Left ventricle myocardium inferior (tissue), 1 donor: ENCODE data around the gene ZNF264. TPM values are rescaled to one million over a fixed set of nuclear protein-coding genes. Genes with fewer than 3 reads are reported as not detected.

Source experiments
- DNase-seq: peaks from one replicate; pipeline ENCODE4 v3.0.0-alpha.2; 2020
- H3K27ac ChIP-seq: fragments of 200-600 bp; replicated peaks from 2 replicates; pipeline ENCODE4 v1.8.0; 2021
- H3K27me3 ChIP-seq: fragments of 200-600 bp; 2 replicates; pipeline ENCODE4 v1.8.0; 2021; ENCODE audit warnings: low read depth
- H3K36me3 ChIP-seq: fragments of 200-600 bp; 2 replicates; pipeline ENCODE4 v1.8.0; 2021
- H3K4me1 ChIP-seq: fragments of 200-600 bp; 2 replicates; pipeline ENCODE4 v1.8.0; 2021
- H3K4me3 ChIP-seq: fragments of 200-600 bp; 2 replicates; pipeline ENCODE4 v1.8.0; 2021; ENCODE audit warnings: mild to moderate bottlenecking, moderate library complexity
- H3K9me3 ChIP-seq: fragments of 200-600 bp; replicated peaks from 2 replicates; pipeline ENCODE4 v1.8.0; 2021
- intact Hi-C: fragments of 100-400 bp; cut with micrococcal nuclease; formaldehyde crosslinking; loops from one replicate; pipeline ENCODE4 v1.11.0; 2022
- total RNA-seq: library from RNA; stranded (reverse); fragmentation: NEBNext Ultra II Directional; extraction: Animal tissue kit (Norgen Biotek cat#: 25700); gene quantifications from one replicate; pipeline ENCODE4 v1.2.1, GENCODE V29; 2021
- TF ChIP-seq, protein P1 (sequence below): fragments of 200-600 bp; IDR thresholded peaks from 2 replicates; pipeline ENCODE4 v1.8.0; 2021; ENCODE audit warnings: antibody characterized with exemption, mild to moderate bottlenecking, borderline replicate concordance
- donor health status: DM: no; HTN: yes; CAD: no; lungs with severe emphysema.

ZNF264 gene
- total RNA-seq, 1 donor from 2014 or later: 15.5 TPM

DNA sequence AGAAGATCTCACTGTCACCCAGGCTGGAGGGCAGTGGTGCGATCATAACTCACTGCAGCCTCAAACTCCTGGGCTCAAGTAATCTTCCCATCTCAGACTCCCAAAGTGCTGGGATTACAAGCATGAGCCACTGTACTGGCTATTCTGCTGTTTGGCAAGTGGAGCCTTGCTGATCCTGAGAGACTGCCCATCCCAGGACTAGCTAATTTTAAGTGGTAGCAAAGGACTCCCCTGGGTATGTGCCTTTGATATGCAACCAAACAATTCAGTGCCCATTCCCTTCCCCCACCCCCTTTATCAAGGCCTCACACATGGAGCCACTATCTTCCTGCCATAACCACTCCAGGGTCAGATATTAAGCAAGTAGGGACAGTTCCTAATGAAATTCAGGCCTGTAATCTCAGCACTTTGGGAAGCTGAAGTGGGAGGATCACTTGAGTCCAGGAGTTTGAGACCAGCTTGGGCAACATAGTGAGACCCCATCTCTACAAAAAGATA is 72.0 kb downstream of the ZNF264 start:
- intact Hi-C loops: no loop called here
- no peaks in the 10 kb centered on the region for H3K27me3 ChIP-seq
- peaks cover 35% of the 10 kb centered on the region for H3K36me3 ChIP-seq
- H3K27ac ChIP-seq: no peak overlapping the region
- TF ChIP-seq, protein P1, sequence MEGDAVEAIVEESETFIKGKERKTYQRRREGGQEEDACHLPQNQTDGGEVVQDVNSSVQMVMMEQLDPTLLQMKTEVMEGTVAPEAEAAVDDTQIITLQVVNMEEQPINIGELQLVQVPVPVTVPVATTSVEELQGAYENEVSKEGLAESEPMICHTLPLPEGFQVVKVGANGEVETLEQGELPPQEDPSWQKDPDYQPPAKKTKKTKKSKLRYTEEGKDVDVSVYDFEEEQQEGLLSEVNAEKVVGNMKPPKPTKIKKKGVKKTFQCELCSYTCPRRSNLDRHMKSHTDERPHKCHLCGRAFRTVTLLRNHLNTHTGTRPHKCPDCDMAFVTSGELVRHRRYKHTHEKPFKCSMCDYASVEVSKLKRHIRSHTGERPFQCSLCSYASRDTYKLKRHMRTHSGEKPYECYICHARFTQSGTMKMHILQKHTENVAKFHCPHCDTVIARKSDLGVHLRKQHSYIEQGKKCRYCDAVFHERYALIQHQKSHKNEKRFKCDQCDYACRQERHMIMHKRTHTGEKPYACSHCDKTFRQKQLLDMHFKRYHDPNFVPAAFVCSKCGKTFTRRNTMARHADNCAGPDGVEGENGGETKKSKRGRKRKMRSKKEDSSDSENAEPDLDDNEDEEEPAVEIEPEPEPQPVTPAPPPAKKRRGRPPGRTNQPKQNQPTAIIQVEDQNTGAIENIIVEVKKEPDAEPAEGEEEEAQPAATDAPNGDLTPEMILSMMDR: no peak
- no peak for DNase-seq
- H3K4me3 ChIP-seq: no peak overlapping the region
- H3K4me1 ChIP-seq: no peaks in the 10 kb centered on the region
- H3K9me3 ChIP-seq: no peaks in the 10 kb centered on the region

DNA sequence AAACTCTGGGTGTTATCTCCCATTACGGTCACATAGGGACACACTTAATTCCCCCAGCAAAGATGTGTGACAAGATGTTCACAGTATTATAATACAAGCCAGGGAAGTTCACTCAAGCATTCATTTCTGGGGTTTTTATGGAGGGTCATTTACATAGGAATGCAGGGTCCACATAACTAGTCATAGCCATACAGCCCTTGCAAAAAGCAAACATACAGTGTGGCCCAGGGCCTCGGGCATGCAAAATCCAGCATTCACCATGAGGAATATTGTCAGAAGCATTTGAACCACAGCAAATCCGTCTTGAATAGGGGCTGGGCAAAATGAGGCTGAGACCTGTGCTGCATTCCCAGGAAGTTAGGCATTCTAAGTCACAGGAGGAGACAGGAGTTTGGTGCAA is 76.0 kb downstream of the ZNF264 start:
- Histone ChIP-seq H3K36me3 (peaks cover 9% of the 10 kb centered on the region), H3K4me3 (no peak overlapping the region), H3K4me1 (no peaks in the 10 kb centered on the region), H3K27me3 (no peaks in the 10 kb centered on the region), H3K27ac (no peak overlapping the region), H3K9me3 (no peaks in the 10 kb centered on the region)
- intact Hi-C loops: no loop called here
- DNase-seq: no peak
- TF ChIP-seq, protein P1: no peak

DNA sequence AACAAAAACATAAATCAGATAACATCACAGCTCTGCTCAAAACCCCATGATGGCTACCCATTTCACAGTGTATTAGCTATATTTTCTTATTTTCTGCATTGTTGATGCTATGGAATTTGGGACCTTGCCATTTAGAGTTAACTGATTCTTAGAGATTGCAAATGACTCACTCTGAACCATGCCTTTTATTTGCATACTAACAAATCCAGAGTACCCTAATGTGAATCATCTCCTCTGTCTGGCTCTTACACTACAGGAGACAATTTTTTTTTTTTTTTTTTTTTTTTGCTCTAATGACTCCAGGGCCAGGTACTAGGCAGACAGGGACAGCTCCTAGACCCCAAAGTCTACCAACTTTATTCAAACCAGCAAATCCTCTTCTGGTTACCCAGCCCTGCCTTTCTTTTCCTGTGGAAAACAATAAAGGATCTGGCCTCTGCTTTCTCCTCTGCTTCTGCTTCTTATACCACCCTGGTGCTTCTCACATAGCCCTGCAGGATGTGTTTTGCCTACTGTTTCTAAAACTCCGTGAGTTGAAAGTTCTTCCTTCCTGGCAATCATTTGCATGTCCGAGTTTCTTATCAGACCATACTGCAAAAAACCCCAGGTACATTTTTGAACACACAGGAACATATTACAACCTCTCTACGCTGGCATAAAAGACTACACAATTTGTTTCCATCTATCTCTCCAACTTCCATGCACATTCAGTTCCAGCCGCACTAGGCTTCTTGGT is 78.4 kb downstream of the ZNF264 start:
- no peak overlapping the region for H3K27ac ChIP-seq
- H3K9me3 ChIP-seq: no peaks in the 10 kb centered on the region
- H3K27me3 ChIP-seq: no peaks in the 10 kb centered on the region
- TF ChIP-seq, protein P1: no peak
- no peak overlapping the region for H3K4me3 ChIP-seq
- H3K36me3 ChIP-seq: peaks cover 17% of the 10 kb centered on the region
- H3K4me1 ChIP-seq: no peaks in the 10 kb centered on the region
- DNase-seq: no peak
- intact Hi-C loops: no loop called here

DNA sequence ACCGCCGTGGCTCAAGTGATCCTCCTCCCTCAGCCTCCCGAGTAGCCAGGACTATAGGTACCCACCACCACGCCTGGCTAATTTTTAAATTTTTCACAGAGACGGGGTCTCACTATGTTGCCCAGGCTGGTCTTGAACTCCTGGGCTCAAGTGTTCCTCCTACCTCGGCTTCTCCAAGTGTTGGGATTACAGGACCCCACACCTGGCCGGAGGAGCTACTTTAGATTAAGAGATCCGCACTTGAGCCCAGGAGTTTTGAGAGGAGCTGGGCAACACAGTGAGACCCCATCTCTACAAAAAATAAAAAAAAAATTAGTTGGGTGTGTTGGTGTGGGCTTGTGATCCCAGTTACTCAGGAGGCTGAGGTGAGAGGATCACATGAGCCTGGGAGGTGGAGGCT is 80.0 kb downstream of the ZNF264 start:
- no peak for DNase-seq
- Histone ChIP-seq H3K4me1 (no peaks in the 10 kb centered on the region), H3K27ac (no peak overlapping the region), H3K36me3 (peaks cover 22% of the 10 kb centered on the region), H3K9me3 (no peaks in the 10 kb centered on the region), H3K27me3 (no peaks in the 10 kb centered on the region), H3K4me3 (no peak overlapping the region)
- TF ChIP-seq, protein P1: no peak
- intact Hi-C loops: no loop called here

Other genes starting within 250 kb of the ZNF264 start
- not detected for gene USP29, start 71.5 kb upstream of the ZNF264 start, total RNA-seq
- not detected for gene ZIM3, start 46.3 kb upstream of the ZNF264 start, total RNA-seq
- gene DUXA, start 24.0 kb upstream of the ZNF264 start, total RNA-seq: not detected
- 1.2 TPM for gene AURKC, start 39.5 kb downstream of the ZNF264 start, total RNA-seq
- 8.4 TPM for gene ZNF805, start 49.1 kb downstream of the ZNF264 start, total RNA-seq
- 24.0 TPM for gene ZNF460, start 89.0 kb downstream of the ZNF264 start, total RNA-seq
- gene ZNF543, start 129.0 kb downstream of the ZNF264 start, total RNA-seq: 5.7 TPM
- gene ZNF304, start 159.8 kb downstream of the ZNF264 start, total RNA-seq: 8.0 TPM
- gene TRAPPC2B, start 172.1 kb downstream of the ZNF264 start, total RNA-seq: 11.4 TPM
- gene ZNF547, start 172.1 kb downstream of the ZNF264 start, total RNA-seq: 3.6 TPM
- gene ZNF548, start 198.4 kb downstream of the ZNF264 start, total RNA-seq: 14.4 TPM
- 8.9 TPM for gene ZNF17, start 219.7 kb downstream of the ZNF264 start, total RNA-seq
- 3.4 TPM for gene ZNF749, start 243.8 kb downstream of the ZNF264 start, total RNA-seq